CD4-positive, alpha-beta T cell treated with Interleukin-6 for 4 hours (primary cell): ENCODE data around the gene SMIM9.
A peak's percentile ranks its signal among the peaks of the same experiment; 100 is the strongest.

Experiments
- DNase-seq: peaks from one replicate; pipeline ENCODE4 v3.0.0-alpha.2; 2020; ENCODE audit warnings: mixed read lengths

The SMIM9 gene

DNA sequence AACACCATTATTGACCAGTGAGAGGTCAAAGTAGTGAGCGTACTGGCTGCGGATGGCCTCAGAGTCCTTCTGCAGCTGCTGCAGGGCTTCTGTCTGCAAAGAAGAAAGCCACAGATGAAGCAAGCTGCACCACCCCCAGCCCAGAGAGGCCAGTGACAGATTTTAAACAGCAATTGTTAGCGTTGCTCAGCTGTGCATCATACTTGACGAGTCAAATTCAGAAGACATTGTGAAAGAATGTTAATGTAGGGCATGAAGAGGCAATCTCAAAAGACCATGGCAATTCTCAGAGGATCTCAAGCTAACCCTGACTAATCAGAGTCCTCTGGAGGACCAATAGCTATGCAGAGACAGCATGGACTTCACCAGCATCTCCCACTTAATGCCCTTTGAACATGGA is 55.2 kb downstream of the SMIM9 start:
- no peak for DNase-seq

DNA sequence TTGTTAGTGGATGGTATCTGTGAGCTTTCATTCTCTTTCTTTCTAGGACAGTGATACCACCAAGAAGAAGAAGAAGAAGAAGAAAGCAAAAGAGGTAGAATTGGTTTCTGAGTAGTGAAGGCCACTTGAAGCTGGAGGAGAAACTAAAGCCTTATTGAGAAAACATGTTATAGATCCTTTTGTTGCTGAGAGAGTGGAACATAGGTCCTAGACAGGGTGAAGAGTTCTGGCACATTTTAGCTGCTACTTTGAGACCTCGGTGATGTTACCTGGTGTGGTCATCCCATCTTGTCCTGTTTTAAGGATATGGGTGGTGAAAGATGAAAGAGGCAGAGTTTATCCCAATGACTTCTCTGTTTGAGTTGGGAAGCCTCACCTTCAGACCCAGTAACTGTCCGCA is 57.7 kb downstream of the SMIM9 start:
- DNase-seq: no peak

DNA sequence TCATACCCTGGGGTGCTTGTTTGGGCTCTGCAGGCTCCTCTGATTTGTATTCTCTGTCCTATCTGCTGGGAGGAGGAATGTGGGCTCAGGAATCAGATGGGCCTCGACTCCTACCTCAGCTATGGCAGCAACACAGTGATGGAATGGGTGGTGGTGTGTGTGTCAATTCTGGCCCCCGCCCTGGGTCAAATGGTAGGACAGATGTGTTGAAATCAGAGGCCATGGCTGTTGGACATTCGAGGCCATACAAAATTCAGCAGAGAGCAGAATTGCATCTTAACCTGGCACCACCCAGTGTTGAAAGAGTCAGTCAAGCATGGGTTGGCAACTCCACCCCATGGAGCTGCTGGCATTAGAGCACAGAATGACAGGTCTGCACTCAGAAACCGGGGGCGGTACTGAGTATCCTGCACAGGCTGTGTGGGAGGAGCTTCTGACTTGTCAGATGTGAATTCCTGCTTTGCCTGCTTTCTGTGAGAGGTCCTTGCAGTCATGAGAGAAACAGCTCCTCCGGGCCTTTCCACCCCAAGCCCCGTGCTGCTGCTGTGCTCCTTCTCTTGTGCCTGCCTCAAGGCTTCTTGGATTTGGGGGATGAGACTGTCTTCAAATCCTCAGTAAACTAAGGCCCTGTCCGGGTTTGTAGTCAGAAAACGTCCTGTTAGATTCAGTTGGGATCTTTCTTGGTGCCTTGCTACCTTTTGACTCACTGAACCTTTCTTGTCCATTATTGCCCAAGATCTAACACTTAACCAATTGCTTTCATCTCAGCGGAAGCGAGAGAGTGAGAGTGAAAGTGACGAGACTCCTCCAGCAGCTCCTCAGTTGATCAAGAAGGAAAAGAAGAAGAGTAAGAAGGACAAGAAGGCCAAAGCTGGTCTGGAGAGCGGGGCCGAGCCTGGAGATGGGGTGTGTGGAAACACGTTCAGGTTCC is 58.8 kb downstream of the SMIM9 start:
- peak; percentile 9 for DNase-seq

DNA sequence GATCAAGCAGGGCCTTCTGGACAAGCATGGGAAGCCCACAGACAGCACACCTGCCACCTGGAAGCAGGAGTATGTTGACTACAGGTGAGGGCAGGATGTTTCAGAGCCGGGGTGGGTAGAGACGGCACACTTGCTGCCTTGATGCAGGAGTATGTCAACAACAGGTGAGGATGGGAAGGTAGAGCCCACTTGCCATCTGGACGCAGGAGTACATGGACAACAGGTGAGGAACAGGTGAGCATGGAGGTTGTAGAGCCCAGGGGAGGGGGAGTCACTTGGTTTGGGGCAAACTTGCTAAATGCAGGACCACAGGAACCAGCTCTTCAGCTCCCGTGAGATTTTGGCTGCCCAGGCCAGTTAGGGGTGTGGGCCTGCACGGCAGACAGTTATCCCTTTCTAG is 59.8 kb downstream of the SMIM9 start:
- DNase-seq: no peak
